ENCODE results near the gene DNM3.

DNM3 gene

GRCh38 chr1:172345077-172345476, 503.8 kb downstream of the DNM3 start:
- no peak for TF ChIP-seq CTCF (IDR thresholded peaks at IDR 0.05; ENCODE audit: low read length, missing control alignments)
- no peak overlapping the region for H3K4me3 ChIP-seq (replicated peaks; ENCODE audit: low read depth, low read length)
- no peak for DNase-seq (ENCODE audit: low read depth)

GRCh38 chr1:172347416-172347815, 506.1 kb downstream of the DNM3 start:
- DNase-seq (ENCODE audit: low read depth), result no peak
- H3K4me3 ChIP-seq (replicated peaks; ENCODE audit: low read depth, low read length), result no peak overlapping the region
- TF ChIP-seq CTCF (IDR thresholded peaks at IDR 0.05; ENCODE audit: low read length, missing control alignments), result no peak

- no peak for DNase-seq (ENCODE audit: low read depth)
- TF ChIP-seq CTCF (IDR thresholded peaks at IDR 0.05; ENCODE audit: low read length, missing control alignments), result no peak
- no peak overlapping the region for H3K4me3 ChIP-seq (replicated peaks; ENCODE audit: low read depth, low read length)
Observed at GRCh38 chr1:172350856-172351255, 509.6 kb downstream of the DNM3 start.

- peak; percentile 45 for DNase-seq (ENCODE audit: low read depth)
- no peak for TF ChIP-seq CTCF (IDR thresholded peaks at IDR 0.05; ENCODE audit: low read length, missing control alignments)
- H3K4me3 ChIP-seq (replicated peaks; ENCODE audit: low read depth, low read length), result no peak overlapping the region
Observed at GRCh38 chr1:172351346-172351745, 510.0 kb downstream of the DNM3 start.

GRCh38 chr1:172351754-172352161, 510.5 kb downstream of the DNM3 start:
- no peak for TF ChIP-seq CTCF (IDR thresholded peaks at IDR 0.05; ENCODE audit: low read length, missing control alignments)
- DNase-seq (ENCODE audit: low read depth), result peak; percentile 55
- H3K4me3 ChIP-seq (replicated peaks; ENCODE audit: low read depth, low read length), result no peak overlapping the region

GRCh38 chr1:172352435-172352834, 511.1 kb downstream of the DNM3 start:
- DNase-seq (ENCODE audit: low read depth), result no peak
- no peak overlapping the region for H3K4me3 ChIP-seq (replicated peaks; ENCODE audit: low read depth, low read length)

More at GRCh38 chr1:172352435-172352834, 511.1 kb downstream of the DNM3 start:
- no peak for TF ChIP-seq CTCF (IDR thresholded peaks at IDR 0.05; ENCODE audit: low read length, missing control alignments)
